OCI-LY7 (cell line): ENCODE data around the gene ARG2. TPM values are rescaled to one million over a fixed set of nuclear protein-coding genes. Genes with fewer than 3 reads are reported as not detected.
"Not testable (repeated sequence)": the region's sequence is repeated elsewhere in the genome, so short reads cannot be mapped to it uniquely, and the experiment has no call there.

Experiments used
- BruUV-seq: library from RNA; stranded (reverse); fragments of 400-500 nt; replicated peaks from 2 replicates; lab custom pipeline; 2021; lab: Mats Ljungman, UMichigan
- CTCF ChIA-PET: fragments of 300-600 bp; sonication (Branson Sonifier 250); formaldehyde crosslinking; loops from one replicate; lab custom pipeline; 2022; ENCODE audit warnings: antibody characterized with exemption; ENCODE audit not compliant: unreplicated experiment; lab: Charles Lee
- POLR2A ChIA-PET: fragments of 300-600 bp; sonication (Branson Sonifier 250); formaldehyde crosslinking; loops from one replicate; lab custom pipeline; 2022; ENCODE audit warnings: antibody characterized with exemption; lab: Charles Lee
- DNase-seq: peaks from one replicate; pipeline ENCODE4 v3.0.0-alpha.2; 2015; ENCODE audit warnings: low spot score
- H2AFZ ChIP-seq: fragments of 200-600 bp; sonication (generic), shearing (Covaris generic); 2 replicates; pipeline ENCODE4 v1.6.1; 2014; ENCODE audit warnings: mild to moderate bottlenecking, antibody characterized with exemption, low read length, moderate library complexity
- H3K27ac ChIP-seq: fragments of 200-600 bp; sonication (generic); 2 replicates; pipeline ENCODE4 v1.5.1; 2014; ENCODE audit warnings: mixed run types, low read depth, mild to moderate bottlenecking, moderate library complexity, low read length, inconsistent platforms; ENCODE audit not compliant: poor library complexity, severe bottlenecking
- H3K36me3 ChIP-seq: fragments of 200-600 bp; sonication (generic); 2 replicates; pipeline ENCODE4 v1.6.1; 2014; ENCODE audit warnings: mild to moderate bottlenecking, antibody characterized with exemption, low read length, moderate library complexity, mixed read lengths; ENCODE audit not compliant: insufficient read depth
- H3K4me1 ChIP-seq: fragments of 200-600 bp; sonication (generic); 2 replicates; pipeline ENCODE4 v1.5.1; 2014; ENCODE audit warnings: mild to moderate bottlenecking, low read length; ENCODE audit not compliant: insufficient read depth, poor library complexity, severe bottlenecking
- H3K4me2 ChIP-seq: fragments of 200-600 bp; sonication (generic); 2 replicates; pipeline ENCODE4 v1.6.1; 2014; ENCODE audit warnings: mild to moderate bottlenecking, low read length
- H3K4me3 ChIP-seq: fragments of 200-600 bp; sonication (generic); 2 replicates; pipeline ENCODE4 v1.5.1; 2014; ENCODE audit warnings: mild to moderate bottlenecking, low read depth, low read length; ENCODE audit not compliant: poor library complexity, severe bottlenecking
- H3K79me2 ChIP-seq: fragments of 200-600 bp; sonication (generic); 2 replicates; pipeline ENCODE4 v1.6.1; 2016; ENCODE audit warnings: low read depth, mild to moderate bottlenecking, low read length, moderate library complexity, mixed read lengths; ENCODE audit not compliant: insufficient read depth
- H3K9me2 ChIP-seq: fragments of 200-600 bp; sonication (generic); 2 replicates; pipeline ENCODE4 v1.6.1; 2016; ENCODE audit warnings: mild to moderate bottlenecking, low read length, mixed read lengths; ENCODE audit not compliant: insufficient read depth
- H3K9me3 ChIP-seq: fragments of 200-600 bp; sonication (generic); 2 replicates; pipeline ENCODE4 v1.6.1; 2014; ENCODE audit warnings: mild to moderate bottlenecking, mixed run types, low read length, mixed read lengths
- H4K20me1 ChIP-seq: fragments of 200-600 bp; sonication (generic); 2 replicates; pipeline ENCODE4 v1.6.1; 2014; ENCODE audit warnings: mild to moderate bottlenecking, antibody characterized with exemption, low read length, moderate library complexity, mixed read lengths; ENCODE audit not compliant: insufficient read depth
- CTCF ChIP-seq: fragments of 200-600 bp; sonication (generic); conservative IDR thresholded peaks from 2 replicates; pipeline ENCODE4 v1.5.1; 2014; ENCODE audit warnings: mild to moderate bottlenecking, antibody characterized with exemption, low read length, moderate library complexity, mixed read lengths
- EZH2phosphoT487 ChIP-seq: fragments of 200-600 bp; sonication (generic); IDR thresholded peaks from 2 replicates; pipeline ENCODE4 v1.6.1; 2018; ENCODE audit warnings: low read depth, borderline replicate concordance, mild to moderate bottlenecking, mixed run types, antibody characterized with exemption, low read length, moderate library complexity, mixed read lengths
- intact Hi-C: fragments of 100-400 bp; cut with micrococcal nuclease; formaldehyde crosslinking; loops from one replicate; pipeline ENCODE4 v1.10.0; 2022; ENCODE audit not compliant: unreplicated experiment
- total RNA-seq, 2 experiments: library from RNA; depleted of rRNA in 1 of 2; stranded (reverse); fragments of >200 nt in 1 of 2; shearing (Covaris generic) in 1 of 2; gene quantifications; 2 replicates each; pipeline ENCODE4 v1.2.3, GENCODE V29; 2014 to 2022

Gene ARG2
- total RNA-seq, 2 experiments from 2014 or later = 2.0 to 4.2 TPM

DNA sequence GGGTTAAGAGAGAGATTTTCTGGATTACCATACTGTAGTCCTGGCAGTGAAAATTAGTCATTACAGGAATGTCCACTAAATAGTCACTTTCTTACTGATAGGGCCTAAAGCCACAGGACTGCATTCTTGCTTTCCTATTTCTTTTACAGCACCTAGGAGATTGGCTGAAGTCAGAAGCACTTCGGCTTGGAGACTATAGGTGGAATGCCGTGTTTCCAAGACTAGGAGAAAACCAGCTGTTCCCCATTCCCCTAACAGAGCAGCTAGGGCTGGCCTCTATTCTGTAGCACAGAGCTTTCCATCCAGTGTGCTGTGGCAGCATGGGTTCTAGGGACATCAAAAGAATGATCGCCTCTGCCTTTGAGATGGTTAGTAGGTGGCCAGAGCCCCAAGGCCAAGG lies 34.7 kb upstream of the ARG2 start:
- POLR2A ChIA-PET = interaction anchor here (0.7 to 1.3 kb wide), 4 partner anchors 25 to 119 kb away, joined by 3 to 11 read pairs (median 6); partner anchors contain the start of gene RDH12
- H3K79me2 ChIP-seq = no peaks in the 10 kb centered on the region
- DNase-seq = no peak

GRCh38 chr14:67586369-67586768 lies 33.4 kb upstream of the ARG2 start:
- no peak overlapping the region for H2AFZ ChIP-seq
- intact Hi-C loops = no loop called here
- no peaks in the 10 kb centered on the region for H3K4me1 ChIP-seq
- CTCF ChIA-PET = interaction anchor here (0.8 to 3.8 kb wide), 2 partner anchors 80 to 118 kb away, joined by 3 to 14 read pairs; no protein-coding TSS in a partner anchor
- no peaks in the 10 kb centered on the region for H3K79me2 ChIP-seq
- H3K27ac ChIP-seq = no peak overlapping the region
- no TSS peak for BruUV-seq
- H3K4me3 ChIP-seq = no peak overlapping the region
- no peaks in the 10 kb centered on the region for H3K9me3 ChIP-seq
- POLR2A ChIA-PET = interaction anchor here (0.5 to 1.4 kb wide), 4 partner anchors 19 to 127 kb away, joined by 3 to 5 read pairs (median 4); partner anchors contain the start of gene RDH12
- no peak for TF ChIP-seq CTCF
- no peak for TF ChIP-seq EZH2phosphoT487
- peaks cover 12% of the 10 kb centered on the region for H3K36me3 ChIP-seq
- no peaks in the 10 kb centered on the region for H4K20me1 ChIP-seq
- no peak overlapping the region for H3K4me2 ChIP-seq
- no peaks in the 10 kb centered on the region for H3K9me2 ChIP-seq
- DNase-seq = no peak

More for the DNA sequence above, 34.7 kb upstream of the ARG2 start:
- CTCF ChIA-PET = interaction anchor here (0.9 to 3.8 kb wide), 3 partner anchors 34 to 120 kb away, joined by 3 to 14 read pairs (median 5); partner anchors contain the start of gene ARG2
- Histone ChIP-seq H3K4me1 (no peaks in the 10 kb centered on the region), H3K27ac (no peak overlapping the region), H4K20me1 (no peaks in the 10 kb centered on the region), H3K4me3 (no peak overlapping the region), H3K9me2 (no peaks in the 10 kb centered on the region), H3K4me2 (no peak overlapping the region), H2AFZ (no peak overlapping the region), H3K9me3 (no peaks in the 10 kb centered on the region), H3K36me3 (peaks cover 7% of the 10 kb centered on the region)
- intact Hi-C loops = loop anchor here (1.0 kb wide), 3 partner anchors 33 to 119 kb away; no protein-coding TSS in a partner anchor
- no peak for TF ChIP-seq EZH2phosphoT487
- no peak for TF ChIP-seq CTCF
- no TSS peak for BruUV-seq

DNA sequence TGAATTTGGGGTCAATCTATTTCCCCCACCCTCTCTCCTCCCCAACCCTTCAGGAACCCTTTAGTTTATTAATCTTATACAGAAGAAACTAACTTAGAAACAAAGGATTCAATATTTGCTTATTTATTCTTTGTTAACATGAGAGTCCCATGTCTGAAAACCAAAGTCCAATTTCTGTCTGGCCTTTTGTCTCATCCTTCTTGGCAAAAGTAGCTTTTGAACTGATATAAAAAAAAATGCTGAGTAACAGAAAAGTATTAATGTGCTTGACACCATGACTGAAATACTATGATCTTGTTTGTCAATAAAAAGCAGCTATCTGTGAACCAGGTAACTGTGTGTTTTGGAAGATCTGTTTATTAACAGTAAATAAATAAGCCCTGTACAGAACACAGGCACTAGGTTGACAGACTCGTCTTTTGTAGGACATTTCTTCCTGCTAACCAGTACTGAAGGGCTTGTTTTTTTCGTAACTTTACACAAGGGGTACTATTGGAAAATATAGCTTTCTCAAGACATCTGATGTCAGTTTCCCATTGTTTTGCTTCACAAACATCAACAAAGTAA lies 30.4 kb upstream of the ARG2 start:
- intact Hi-C loops = no loop called here
- no peak overlapping the region for H3K27ac ChIP-seq
- no peak overlapping the region for H2AFZ ChIP-seq
- H3K9me3 ChIP-seq = no peaks in the 10 kb centered on the region
- H3K79me2 ChIP-seq = no peaks in the 10 kb centered on the region
- no peak overlapping the region for H3K4me3 ChIP-seq
- no peaks in the 10 kb centered on the region for H4K20me1 ChIP-seq
- BruUV-seq = no TSS peak
- H3K4me1 ChIP-seq = no peaks in the 10 kb centered on the region
- no peak overlapping the region for H3K4me2 ChIP-seq
- H3K9me2 ChIP-seq = no peaks in the 10 kb centered on the region
- ChIA-PET CTCF (no interaction called here), POLR2A (interaction anchor here (0.6 to 1.1 kb wide), 5 partner anchors 17 to 1230 kb away, joined by 3 to 4 read pairs (median 3); no protein-coding TSS in a partner anchor)
- TF ChIP-seq EZH2phosphoT487 = no peak
- TF ChIP-seq CTCF = no peak
- peaks cover 30% of the 10 kb centered on the region for H3K36me3 ChIP-seq
- DNase-seq = no peak

- H4K20me1 ChIP-seq, H2AFZ ChIP-seq, POLR2A ChIA-PET, intact Hi-C loops, H3K9me3 ChIP-seq, H3K79me2 ChIP-seq, BruUV-seq, H3K9me2 ChIP-seq, H3K4me3 ChIP-seq, H3K4me1 ChIP-seq, CTCF ChIA-PET, H3K4me2 ChIP-seq, DNase-seq, H3K27ac ChIP-seq: not testable (repeated sequence)
- peaks cover 34% of the 10 kb centered on the region for H3K36me3 ChIP-seq
Observed at GRCh38 chr14:67593650-67594049, 26.1 kb upstream of the ARG2 start.
